Loucy (cell line): ENCODE measurements around the gene PLXNA3.

ENCODE experiments used
- H2AFZ ChIP-seq: fragments of 200-600 bp; sonication (generic); 2 replicates; pipeline ENCODE4 v1.6.0; 2016; ENCODE audit warnings: antibody characterized with exemption, mild to moderate bottlenecking, low read length, moderate library complexity
- H3F3A ChIP-seq: fragments of 200-600 bp; 2 replicates; pipeline ENCODE4 v1.6.0; 2016; ENCODE audit warnings: antibody characterized with exemption, low read depth, mild to moderate bottlenecking
- H3K27me3 ChIP-seq: fragments of 200-600 bp; sonication (generic); 2 replicates; pipeline ENCODE4 v1.6.1; 2014; ENCODE audit warnings: low read length, mild to moderate bottlenecking; ENCODE audit not compliant: insufficient read depth, poor library complexity, severe bottlenecking
- H3K36me3 ChIP-seq: fragments of 200-600 bp; sonication (generic); 2 replicates; pipeline ENCODE4 v1.6.1; 2016; ENCODE audit warnings: low read length; ENCODE audit not compliant: insufficient read depth
- H3K4me1 ChIP-seq: fragments of 200-600 bp; sonication (generic); 2 replicates; pipeline ENCODE4 v1.5.1; 2014; ENCODE audit warnings: low read length, mild to moderate bottlenecking; ENCODE audit not compliant: insufficient read depth, poor library complexity, severe bottlenecking
- H3K4me2 ChIP-seq: fragments of 200-600 bp; sonication (generic); 2 replicates; pipeline ENCODE4 v1.6.0; 2014; ENCODE audit warnings: antibody characterized with exemption, low read length, low read depth, mild to moderate bottlenecking; ENCODE audit not compliant: poor library complexity, severe bottlenecking
- H3K4me3 ChIP-seq: fragments of 200-600 bp; sonication (generic); 2 replicates; pipeline ENCODE4 v1.5.1; 2014; ENCODE audit warnings: low read length, mild to moderate bottlenecking, mixed read lengths; ENCODE audit not compliant: poor library complexity, severe bottlenecking
- H3K79me2 ChIP-seq: fragments of 200-600 bp; sonication (generic); 2 replicates; pipeline ENCODE4 v1.6.1; 2014; ENCODE audit warnings: low read length; ENCODE audit not compliant: insufficient read depth
- H3K9ac ChIP-seq: fragments of 200-600 bp; sonication (generic); 2 replicates; pipeline ENCODE4 v1.6.0; 2014; ENCODE audit warnings: mild to moderate bottlenecking, low read depth, low read length, moderate library complexity; ENCODE audit not compliant: poor library complexity, severe bottlenecking
- H3K9me2 ChIP-seq: fragments of 200-600 bp; sonication (generic); replicated peaks from 2 replicates; pipeline ENCODE4 v1.6.1; 2016; ENCODE audit warnings: low read depth, low read length, mixed read lengths
- H3K9me3 ChIP-seq: fragments of 200-600 bp; sonication (generic); 2 replicates; pipeline ENCODE4 v1.6.1; 2014; ENCODE audit warnings: mild to moderate bottlenecking, antibody characterized with exemption, low read length, low read depth; ENCODE audit not compliant: insufficient read depth
- H4K20me1 ChIP-seq: fragments of 200-600 bp; sonication (generic); 2 replicates; pipeline ENCODE4 v1.6.0; 2014; ENCODE audit warnings: antibody characterized with exemption, low read length, mild to moderate bottlenecking; ENCODE audit not compliant: insufficient read depth, poor library complexity, severe bottlenecking
- EZH2phosphoT487 ChIP-seq: fragments of 200-600 bp; IDR thresholded peaks from 2 replicates; pipeline ENCODE4 v1.6.1; 2018; ENCODE audit warnings: antibody characterized with exemption, mild to moderate bottlenecking, moderate library complexity, borderline replicate concordance
- TF ChIP-seq, protein P1 (sequence below): fragments of 200-600 bp; sonication (generic); conservative IDR thresholded peaks from 2 replicates; pipeline ENCODE4 v1.5.1; 2014; ENCODE audit warnings: mild to moderate bottlenecking, antibody characterized with exemption, low read length

Gene PLXNA3

GRCh38 chrX:154448484-154448883, 9.6 kb upstream of the PLXNA3 start:
- TF ChIP-seq, protein P1, sequence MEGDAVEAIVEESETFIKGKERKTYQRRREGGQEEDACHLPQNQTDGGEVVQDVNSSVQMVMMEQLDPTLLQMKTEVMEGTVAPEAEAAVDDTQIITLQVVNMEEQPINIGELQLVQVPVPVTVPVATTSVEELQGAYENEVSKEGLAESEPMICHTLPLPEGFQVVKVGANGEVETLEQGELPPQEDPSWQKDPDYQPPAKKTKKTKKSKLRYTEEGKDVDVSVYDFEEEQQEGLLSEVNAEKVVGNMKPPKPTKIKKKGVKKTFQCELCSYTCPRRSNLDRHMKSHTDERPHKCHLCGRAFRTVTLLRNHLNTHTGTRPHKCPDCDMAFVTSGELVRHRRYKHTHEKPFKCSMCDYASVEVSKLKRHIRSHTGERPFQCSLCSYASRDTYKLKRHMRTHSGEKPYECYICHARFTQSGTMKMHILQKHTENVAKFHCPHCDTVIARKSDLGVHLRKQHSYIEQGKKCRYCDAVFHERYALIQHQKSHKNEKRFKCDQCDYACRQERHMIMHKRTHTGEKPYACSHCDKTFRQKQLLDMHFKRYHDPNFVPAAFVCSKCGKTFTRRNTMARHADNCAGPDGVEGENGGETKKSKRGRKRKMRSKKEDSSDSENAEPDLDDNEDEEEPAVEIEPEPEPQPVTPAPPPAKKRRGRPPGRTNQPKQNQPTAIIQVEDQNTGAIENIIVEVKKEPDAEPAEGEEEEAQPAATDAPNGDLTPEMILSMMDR = no peak
- no peak for TF ChIP-seq EZH2phosphoT487
- H3K27me3 ChIP-seq = no peaks in the 10 kb centered on the region
- H3K4me2 ChIP-seq = no peak overlapping the region
- no peak overlapping the region for H2AFZ ChIP-seq
- H3K79me2 ChIP-seq = peaks cover 9% of the 10 kb centered on the region; the same call in 1 of the 2 replicates
- no peaks in the 10 kb centered on the region for H3K4me1 ChIP-seq
- no peaks in the 10 kb centered on the region for H3K36me3 ChIP-seq
- H3K9ac ChIP-seq = no peak overlapping the region
- H3K9me3 ChIP-seq = no peaks in the 10 kb centered on the region
- H4K20me1 ChIP-seq = no peaks in the 10 kb centered on the region
- H3K4me3 ChIP-seq = no peak overlapping the region
- no peaks in the 10 kb centered on the region for H3F3A ChIP-seq
- no peaks in the 10 kb centered on the region for H3K9me2 ChIP-seq

DNA sequence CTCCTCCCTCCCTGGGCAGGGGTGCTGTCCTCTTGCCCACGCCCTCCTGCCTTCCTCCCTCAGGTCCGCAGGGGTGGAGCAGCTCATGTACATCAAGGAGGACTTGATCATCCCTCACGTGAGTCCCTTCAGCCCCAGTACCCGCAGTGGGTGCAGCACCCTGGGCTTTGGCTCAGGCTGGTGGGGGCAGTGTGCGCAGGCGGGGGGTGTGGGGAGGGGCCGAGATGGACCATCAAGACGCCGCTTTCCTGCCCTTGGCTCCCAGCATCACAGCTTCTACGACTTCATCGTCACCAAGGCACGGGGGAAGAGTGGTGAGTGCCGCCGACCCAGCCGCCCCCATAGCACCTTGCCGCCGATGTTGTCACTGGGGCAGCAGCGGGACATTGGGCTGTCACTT, 8.5 kb upstream of the PLXNA3 start:
- TF ChIP-seq EZH2phosphoT487 = no peak
- TF ChIP-seq, protein P1 = no peak
- H3K4me1 ChIP-seq = no peaks in the 10 kb centered on the region
- H2AFZ ChIP-seq = no peak overlapping the region
- H3K36me3 ChIP-seq = no peaks in the 10 kb centered on the region
- no peaks in the 10 kb centered on the region for H3K27me3 ChIP-seq
- no peaks in the 10 kb centered on the region for H4K20me1 ChIP-seq
- H3K9ac ChIP-seq = no peak overlapping the region
- H3K4me3 ChIP-seq = no peak overlapping the region
- no peaks in the 10 kb centered on the region for H3K9me2 ChIP-seq
- no peaks in the 10 kb centered on the region for H3K9me3 ChIP-seq
- H3F3A ChIP-seq = no peaks in the 10 kb centered on the region
- peaks cover 6% of the 10 kb centered on the region; the same call in 1 of the 2 replicates for H3K79me2 ChIP-seq
- H3K4me2 ChIP-seq = no peak overlapping the region

- H3K27me3 ChIP-seq = no peaks in the 10 kb centered on the region
- no peak overlapping the region for H3K9ac ChIP-seq
- no peak overlapping the region for H3K4me3 ChIP-seq
- H4K20me1 ChIP-seq = no peaks in the 10 kb centered on the region
- H3K9me2 ChIP-seq = no peaks in the 10 kb centered on the region
- TF ChIP-seq EZH2phosphoT487 = no peak
- TF ChIP-seq, protein P1 = no peak
- H3K9me3 ChIP-seq = no peaks in the 10 kb centered on the region
- no peaks in the 10 kb centered on the region for H3K79me2 ChIP-seq
- no peak overlapping the region for H2AFZ ChIP-seq
- no peaks in the 10 kb centered on the region for H3F3A ChIP-seq
- H3K4me1 ChIP-seq = no peaks in the 10 kb centered on the region
- H3K4me2 ChIP-seq = no peak overlapping the region
- no peaks in the 10 kb centered on the region for H3K36me3 ChIP-seq
These were observed 7.8 kb upstream of the PLXNA3 start for GRCh38 chrX:154450312-154450711.
